Ovary (tissue), 3 donors: Measurements from ENCODE around the gene NR4A1.
A peak's percentile ranks its signal among the peaks of the same experiment; 100 is the strongest.

ENCODE experiments used
- CTCF ChIP-seq, 3 donors: fragments of 450-650 bp in 2 of 3; fragments of 200-600 bp in 1 of 3; IDR thresholded peaks; one replicate each; pipeline versions ENCODE4 v1.5.1 to v1.8.0; 2016 to 2022; ENCODE audit warnings: antibody characterized with exemption in 3 of 3, mild to moderate bottlenecking in 1 of 3
- POLR2A ChIP-seq: fragments of 450-650 bp; IDR thresholded peaks from one replicate; pipeline ENCODE4 v1.6.1; 2017; ENCODE audit warnings: antibody characterized with exemption, mild to moderate bottlenecking, moderate library complexity
- donor health status: DM: no; HTN: no; CAD: no.

- TF ChIP-seq CTCF (IDR thresholded peaks at IDR 0.05) (peak in 1 of 3 donors; percentile 8), POLR2A (no peak)
Observed at GRCh38 chr12:52055731-52056711, 4.8 kb downstream of the NR4A1 start.
